ENCODE data around the gene EDNRA.

Gene EDNRA

GRCh38 chr4:147491086-147491485 lies 10.2 kb downstream of the EDNRA start:
- ChIA-PET CTCF (interaction anchor here (1.8 kb wide), 1 partner anchor 99 kb away, joined by 6 read pairs; no protein-coding TSS in a partner anchor), POLR2A (no interaction called here)
- no peak for TF ChIP-seq CTCF (IDR thresholded peaks at IDR 0.05; ENCODE audit: insufficient read depth, low read length, missing control alignments)
- no peak overlapping the region for H3K4me3 ChIP-seq (ENCODE audit: low read depth, low read length)
- no peak for DNase-seq (ENCODE audit: low read depth, low spot score)

DNA sequence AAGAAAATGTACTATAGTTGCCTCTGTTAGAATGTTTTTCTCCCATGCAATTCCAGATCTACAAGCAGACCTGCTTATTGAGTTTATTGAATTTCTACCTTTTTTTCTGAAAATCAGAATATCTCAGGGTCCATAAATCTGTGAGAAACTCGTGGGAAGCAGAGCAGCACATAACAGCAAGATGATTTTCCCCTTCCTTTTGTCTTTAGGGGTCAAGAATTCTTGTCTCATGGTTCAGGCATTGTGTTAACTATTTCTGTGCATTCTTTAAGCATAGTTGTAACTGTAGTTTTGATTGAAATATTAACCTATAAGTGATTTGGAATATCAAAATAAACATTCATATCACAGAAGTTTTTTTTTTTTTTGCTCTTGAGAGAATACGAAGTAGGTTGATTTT lies 11.4 kb downstream of the EDNRA start:
- TF ChIP-seq CTCF (IDR thresholded peaks at IDR 0.05; ENCODE audit: insufficient read depth, low read length, missing control alignments): no peak
- POLR2A ChIA-PET: no interaction called here
- DNase-seq (ENCODE audit: low read depth, low spot score): no peak
- no peak overlapping the region for H3K4me3 ChIP-seq (ENCODE audit: low read depth, low read length)
- CTCF ChIA-PET: interaction anchor here (0.9 to 1.8 kb wide), 4 partner anchors 13 to 375 kb away, joined by 3 to 6 read pairs (median 3); no protein-coding TSS in a partner anchor

GRCh38 chr4:147492761-147493160 lies 11.9 kb downstream of the EDNRA start:
- H3K4me3 ChIP-seq (ENCODE audit: low read depth, low read length): peak overlapping the region; percentile 18; the same call in 1 of the 2 replicates
- peak; percentile 70 for DNase-seq (ENCODE audit: low read depth, low spot score)
- TF ChIP-seq CTCF (IDR thresholded peaks at IDR 0.05; ENCODE audit: insufficient read depth, low read length, missing control alignments): no peak
- POLR2A ChIA-PET: no interaction called here
- CTCF ChIA-PET: interaction anchor here (0.9 to 1.8 kb wide), 2 partner anchors 14 to 97 kb away, joined by 3 to 6 read pairs; no protein-coding TSS in a partner anchor

- no peak overlapping the region for H3K4me3 ChIP-seq (ENCODE audit: low read depth, low read length)
- TF ChIP-seq CTCF (IDR thresholded peaks at IDR 0.05; ENCODE audit: insufficient read depth, low read length, missing control alignments): no peak
- POLR2A ChIA-PET: no interaction called here
- CTCF ChIA-PET: no interaction called here
- no peak for DNase-seq (ENCODE audit: low read depth, low spot score)
These were observed 12.4 kb downstream of the EDNRA start for GRCh38 chr4:147493307-147493706.

DNA sequence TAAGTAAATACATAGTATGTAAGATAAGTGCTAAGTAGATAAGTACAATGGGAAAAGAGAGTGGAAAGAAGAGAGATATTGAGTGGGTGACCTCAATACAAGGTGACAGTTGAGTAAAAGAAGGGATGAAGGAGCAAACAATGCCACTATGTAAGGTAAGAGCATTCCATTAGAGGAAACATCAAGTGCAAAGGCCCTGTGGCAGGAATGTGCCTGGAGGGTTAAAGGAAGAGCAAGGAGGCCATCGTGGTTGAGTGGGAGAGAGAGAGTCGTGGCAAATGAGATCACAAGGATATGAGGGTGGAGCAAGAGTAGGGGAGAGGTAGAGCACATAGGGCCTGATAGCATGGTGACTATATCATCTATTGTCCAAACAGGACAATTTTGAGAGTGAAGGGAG lies 13.4 kb downstream of the EDNRA start:
- no peak for DNase-seq (ENCODE audit: low read depth, low spot score)
- no peak overlapping the region for H3K4me3 ChIP-seq (ENCODE audit: low read depth, low read length)
- ChIA-PET POLR2A (no interaction called here), CTCF (no interaction called here)
- TF ChIP-seq CTCF (IDR thresholded peaks at IDR 0.05; ENCODE audit: insufficient read depth, low read length, missing control alignments): no peak

- no peak for TF ChIP-seq CTCF (IDR thresholded peaks at IDR 0.05; ENCODE audit: insufficient read depth, low read length, missing control alignments)
- ChIA-PET CTCF (interaction anchor here (1.1 to 1.3 kb wide), 2 partner anchors 16 to 22 kb away, joined by 3 read pairs; partner anchors contain the start of gene EDNRA), POLR2A (no interaction called here)
- no peak for DNase-seq (ENCODE audit: low read depth, low spot score)
- H3K4me3 ChIP-seq (ENCODE audit: low read depth, low read length): no peak overlapping the region
These were observed 15.6 kb downstream of the EDNRA start for GRCh38 chr4:147496500-147496899.
